NCI-H2196 treated with DMSO at 0.1 percent for 48 hours (cell line): ENCODE measurements around the gene GATAD2B.
"Not testable (repeated sequence)": the region's sequence is repeated elsewhere in the genome, so short reads cannot be mapped to it uniquely, and the experiment has no call there.

Experiments used
- DNase-seq: peaks from one replicate; lab custom pipeline; 2025; ENCODE audit not compliant: unreplicated experiment; lab: John Stamatoyannopoulos, UW

GATAD2B gene

GRCh38 chr1:153779781-153780541, 142.8 kb downstream of the GATAD2B start:
- no peak for DNase-seq

- no peak for DNase-seq
Measured at GRCh38 chr1:153778824-153779519, 143.8 kb downstream of the GATAD2B start.

- no peak for DNase-seq
Measured at GRCh38 chr1:153778051-153778823, 144.5 kb downstream of the GATAD2B start.

GRCh38 chr1:153777648-153778047, 145.1 kb downstream of the GATAD2B start:
- no peak for DNase-seq

GRCh38 chr1:153776845-153777370, 145.9 kb downstream of the GATAD2B start:
- DNase-seq, result no peak

GRCh38 chr1:153776352-153776751, 146.4 kb downstream of the GATAD2B start:
- no peak for DNase-seq

GRCh38 chr1:153775458-153776327, 147.1 kb downstream of the GATAD2B start:
- DNase-seq, result peak; percentile 70

- peak; percentile 78 for DNase-seq
Measured at GRCh38 chr1:153774780-153775457, 147.9 kb downstream of the GATAD2B start, which contains the start of gene SLC27A3. Gene SLC27A3 (plus strand): TSS chr1:153775407. CDS start chr1:153775498, 91 bp downstream.

- DNase-seq, result no peak
Measured at GRCh38 chr1:153774026-153774595, 148.7 kb downstream of the GATAD2B start.

GRCh38 chr1:153773096-153773921, 149.5 kb downstream of the GATAD2B start:
- no peak for DNase-seq

GRCh38 chr1:153771841-153772593, 150.8 kb downstream of the GATAD2B start:
- no peak for DNase-seq

GRCh38 chr1:153771261-153771660, 151.5 kb downstream of the GATAD2B start:
- no peak for DNase-seq

- DNase-seq, result no peak
Measured at GRCh38 chr1:153770797-153771196, 152.0 kb downstream of the GATAD2B start.

- DNase-seq, result no peak
Measured at GRCh38 chr1:153769221-153769620, 153.6 kb downstream of the GATAD2B start.

- DNase-seq, result no peak
Measured at GRCh38 chr1:153768316-153769181, 154.2 kb downstream of the GATAD2B start.

GRCh38 chr1:153767519-153767918, 155.3 kb downstream of the GATAD2B start:
- no peak for DNase-seq

- DNase-seq, result not testable (repeated sequence)
Measured at GRCh38 chr1:153766663-153767062, 156.1 kb downstream of the GATAD2B start.
